ENCODE results near the gene DDX11.

The DDX11 gene

DNA sequence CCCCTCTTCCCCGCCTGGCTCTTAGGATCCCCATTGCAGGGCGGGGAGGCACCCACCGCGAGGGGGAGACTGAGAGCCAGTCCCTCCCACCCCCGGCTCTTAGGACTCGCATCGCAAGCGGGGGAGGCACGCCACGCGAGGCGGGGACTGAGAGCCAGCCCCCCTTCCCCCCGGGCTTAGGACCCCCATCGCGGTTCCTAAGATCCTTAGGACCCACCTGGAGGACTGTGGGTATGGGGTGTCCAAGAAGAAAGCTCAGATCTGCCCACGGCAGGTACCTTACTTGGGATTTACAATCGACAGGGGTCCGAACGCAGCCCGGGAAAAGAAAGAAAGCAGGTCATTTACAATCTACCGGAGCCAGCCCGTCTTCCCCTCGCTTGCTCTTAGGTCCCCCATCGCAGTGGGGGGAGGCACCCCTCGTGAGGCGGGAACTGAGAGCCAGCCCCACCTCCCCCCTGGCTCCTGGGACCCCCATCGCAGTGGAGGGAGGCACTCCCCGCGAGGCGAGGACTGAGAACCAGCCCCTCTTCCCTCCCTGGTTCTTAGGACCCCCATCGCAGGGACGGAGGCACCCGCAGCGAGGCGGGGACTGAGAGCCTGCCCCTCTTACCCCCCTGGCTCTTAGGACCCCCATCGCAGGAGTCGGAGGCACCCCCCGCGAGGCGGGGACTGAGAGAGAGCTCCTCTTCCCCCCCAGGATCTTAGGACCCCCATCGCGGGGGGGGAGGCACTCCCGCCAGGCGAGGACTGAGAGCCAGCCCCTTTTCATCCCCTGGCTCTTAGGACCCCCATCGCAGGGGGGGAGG lies 43.7 kb downstream of the DDX11 start:
- DNase-seq: peak; percentile 45
- TF ChIP-seq EZH2 (optimal IDR thresholded peaks at IDR 0.05; ENCODE audit: low read depth, low read length): no peak
- TF ChIP-seq, protein P1, sequence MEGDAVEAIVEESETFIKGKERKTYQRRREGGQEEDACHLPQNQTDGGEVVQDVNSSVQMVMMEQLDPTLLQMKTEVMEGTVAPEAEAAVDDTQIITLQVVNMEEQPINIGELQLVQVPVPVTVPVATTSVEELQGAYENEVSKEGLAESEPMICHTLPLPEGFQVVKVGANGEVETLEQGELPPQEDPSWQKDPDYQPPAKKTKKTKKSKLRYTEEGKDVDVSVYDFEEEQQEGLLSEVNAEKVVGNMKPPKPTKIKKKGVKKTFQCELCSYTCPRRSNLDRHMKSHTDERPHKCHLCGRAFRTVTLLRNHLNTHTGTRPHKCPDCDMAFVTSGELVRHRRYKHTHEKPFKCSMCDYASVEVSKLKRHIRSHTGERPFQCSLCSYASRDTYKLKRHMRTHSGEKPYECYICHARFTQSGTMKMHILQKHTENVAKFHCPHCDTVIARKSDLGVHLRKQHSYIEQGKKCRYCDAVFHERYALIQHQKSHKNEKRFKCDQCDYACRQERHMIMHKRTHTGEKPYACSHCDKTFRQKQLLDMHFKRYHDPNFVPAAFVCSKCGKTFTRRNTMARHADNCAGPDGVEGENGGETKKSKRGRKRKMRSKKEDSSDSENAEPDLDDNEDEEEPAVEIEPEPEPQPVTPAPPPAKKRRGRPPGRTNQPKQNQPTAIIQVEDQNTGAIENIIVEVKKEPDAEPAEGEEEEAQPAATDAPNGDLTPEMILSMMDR (IDR thresholded peaks at IDR 0.05; ENCODE audit: low read length): peak; percentile 59

DNA sequence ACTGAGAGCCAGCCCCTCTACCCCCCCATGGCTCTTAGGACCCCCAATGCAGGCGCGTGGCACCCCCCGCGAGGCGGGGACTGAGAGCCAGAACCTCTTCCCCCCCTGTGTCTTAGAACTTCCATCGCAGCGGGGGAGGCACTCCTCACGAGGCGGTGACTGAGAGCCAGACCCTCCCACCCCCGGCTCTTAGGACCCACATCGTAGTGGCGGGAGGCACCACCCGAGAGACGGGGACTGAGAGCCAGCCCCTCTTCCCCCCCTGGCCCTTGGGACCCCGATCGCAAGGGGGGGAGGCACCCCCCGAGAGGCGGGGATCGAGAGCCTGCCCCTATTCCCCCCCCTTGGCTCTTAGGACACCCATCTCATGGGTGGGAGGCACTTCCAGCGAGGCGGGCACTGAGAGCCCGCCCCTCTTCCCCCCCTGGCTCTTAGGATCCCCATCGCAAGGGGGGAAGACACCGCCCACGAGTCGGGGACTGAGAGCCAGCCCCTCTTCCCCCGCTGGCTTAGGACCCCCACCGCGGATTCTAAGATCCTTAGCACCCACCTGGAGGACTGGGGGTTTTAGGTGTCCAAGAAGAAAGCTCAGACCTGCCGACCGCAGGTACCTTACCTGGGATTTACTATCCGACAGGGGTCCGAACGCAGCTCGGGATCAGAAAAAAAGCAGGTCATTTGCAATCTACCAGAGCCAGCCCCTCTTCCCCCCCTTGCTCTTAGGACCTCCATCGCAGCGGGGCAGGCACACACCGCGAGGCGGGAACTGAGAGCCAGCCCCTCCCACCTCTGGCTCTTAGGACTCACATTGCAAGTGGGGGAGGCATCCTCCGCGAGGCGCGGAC lies 44.9 kb downstream of the DDX11 start:
- Histone ChIP-seq H3K4me3 (ENCODE audit: low read length) (peak overlapping the region; percentile 65), H3K36me3 (replicated peaks; ENCODE audit: insufficient read depth, low read length) (no peaks in the 10 kb centered on the region), H3K4me1 (ENCODE audit: low read length) (no peaks in the 10 kb centered on the region), H4K20me1 (ENCODE audit: insufficient read depth, low read length) (no peaks in the 10 kb centered on the region), H3K4me2 (ENCODE audit: low read depth, low read length) (peak overlapping the region; percentile 76), H3K79me2 (ENCODE audit: low read length) (no peaks in the 10 kb centered on the region), H3K9me3 (replicated peaks; ENCODE audit: insufficient read depth, low read length) (no peaks in the 10 kb centered on the region), H3K27ac (ENCODE audit: low read length) (no peak overlapping the region), H3K9ac (ENCODE audit: low read length) (peak overlapping the region; percentile 41; the same call in 1 of the 2 replicates), H3K9me2 (replicated peaks; ENCODE audit: insufficient read depth, low read length) (no peaks in the 10 kb centered on the region), H2AFZ (ENCODE audit: low read length) (peak overlapping the region; percentile 53; the same call in 1 of the 2 replicates), H3K27me3 (replicated peaks; ENCODE audit: insufficient read depth, low read length) (no peaks in the 10 kb centered on the region), H3F3A (ENCODE audit: insufficient read depth, low read length) (no peaks in the 10 kb centered on the region)
- TF ChIP-seq, protein P1 (IDR thresholded peaks at IDR 0.05; ENCODE audit: low read length): no peak
- TF ChIP-seq EZH2phosphoT487 (IDR thresholded peaks at IDR 0.05; ENCODE audit: low read length) (no peak), EZH2 (optimal IDR thresholded peaks at IDR 0.05; ENCODE audit: low read depth, low read length) (no peak)
- no peak for DNase-seq

More for the DNA sequence above, 43.7 kb downstream of the DDX11 start:
- peak overlapping the region; percentile 65 for H3K4me3 ChIP-seq (ENCODE audit: low read length)
- H3K27ac ChIP-seq (ENCODE audit: low read length): no peak overlapping the region
- H3K36me3 ChIP-seq (replicated peaks; ENCODE audit: insufficient read depth, low read length): no peaks in the 10 kb centered on the region
- H3K4me2 ChIP-seq (ENCODE audit: low read depth, low read length): peak overlapping the region; percentile 76
- H3K9me3 ChIP-seq (replicated peaks; ENCODE audit: insufficient read depth, low read length): no peaks in the 10 kb centered on the region
- no peaks in the 10 kb centered on the region for H3K27me3 ChIP-seq (replicated peaks; ENCODE audit: insufficient read depth, low read length)
- no peaks in the 10 kb centered on the region for H3K79me2 ChIP-seq (ENCODE audit: low read length)
- H3F3A ChIP-seq (ENCODE audit: insufficient read depth, low read length): no peaks in the 10 kb centered on the region
- H3K9ac ChIP-seq (ENCODE audit: low read length): peak overlapping the region; percentile 41; the same call in 1 of the 2 replicates
- peak overlapping the region; percentile 88 for H2AFZ ChIP-seq (ENCODE audit: low read length)
- no peaks in the 10 kb centered on the region for H3K4me1 ChIP-seq (ENCODE audit: low read length)
- no peaks in the 10 kb centered on the region for H4K20me1 ChIP-seq (ENCODE audit: insufficient read depth, low read length)
- H3K9me2 ChIP-seq (replicated peaks; ENCODE audit: insufficient read depth, low read length): no peaks in the 10 kb centered on the region

DNA sequence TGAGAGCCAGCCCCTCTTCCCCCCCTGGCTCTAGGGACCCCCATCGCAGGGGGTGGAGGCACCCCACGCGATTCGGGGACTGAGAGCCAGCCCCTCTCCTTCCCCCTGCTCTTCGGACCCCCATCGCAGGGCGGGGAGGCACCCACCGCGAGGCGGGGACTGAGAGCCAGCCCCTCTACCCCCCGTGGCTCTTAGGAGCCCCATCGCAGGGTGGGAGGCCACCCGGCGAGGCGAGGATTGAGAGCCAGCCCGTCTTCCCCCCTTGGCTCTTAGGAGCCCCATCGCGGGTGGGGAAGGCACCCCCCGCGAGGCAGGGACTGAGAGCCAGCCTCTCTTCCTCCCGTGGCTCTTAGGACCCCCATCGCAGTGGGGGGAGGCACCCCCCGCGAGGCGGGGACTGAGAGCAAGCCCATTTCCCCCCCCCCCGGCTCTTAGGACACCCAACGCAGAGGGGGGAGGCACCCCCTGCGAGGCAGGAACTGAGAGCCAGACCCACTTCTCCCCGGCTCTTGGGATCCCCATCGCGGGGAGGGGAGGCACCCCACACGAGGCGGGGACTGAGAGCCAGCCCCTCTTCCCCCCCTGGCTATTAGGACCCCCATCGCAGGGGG lies 45.6 kb downstream of the DDX11 start:
- Histone ChIP-seq H4K20me1 (ENCODE audit: insufficient read depth, low read length) (no peaks in the 10 kb centered on the region), H3K79me2 (ENCODE audit: low read length) (no peaks in the 10 kb centered on the region), H3K4me2 (ENCODE audit: low read depth, low read length) (peak overlapping the region; percentile 76; the same call in 1 of the 2 replicates), H3K27ac (ENCODE audit: low read length) (no peak overlapping the region), H3K4me3 (ENCODE audit: low read length) (no peak overlapping the region; the same call in 1 of the 2 replicates), H3K36me3 (replicated peaks; ENCODE audit: insufficient read depth, low read length) (no peaks in the 10 kb centered on the region), H3K9me2 (replicated peaks; ENCODE audit: insufficient read depth, low read length) (no peaks in the 10 kb centered on the region), H3F3A (ENCODE audit: insufficient read depth, low read length) (no peaks in the 10 kb centered on the region), H2AFZ (ENCODE audit: low read length) (no peak overlapping the region), H3K9me3 (replicated peaks; ENCODE audit: insufficient read depth, low read length) (no peaks in the 10 kb centered on the region), H3K4me1 (ENCODE audit: low read length) (no peaks in the 10 kb centered on the region), H3K9ac (ENCODE audit: low read length) (no peak overlapping the region), H3K27me3 (replicated peaks; ENCODE audit: insufficient read depth, low read length) (no peaks in the 10 kb centered on the region)
- no peak for DNase-seq
- TF ChIP-seq EZH2 (optimal IDR thresholded peaks at IDR 0.05; ENCODE audit: low read depth, low read length): no peak
- TF ChIP-seq, protein P1 (IDR thresholded peaks at IDR 0.05; ENCODE audit: low read length): no peak
- no peak for TF ChIP-seq EZH2phosphoT487 (IDR thresholded peaks at IDR 0.05; ENCODE audit: low read length)

All from MM.1S (cell line).